ENCODE measurements around the gene PLCB1.

PLCB1 gene

DNA sequence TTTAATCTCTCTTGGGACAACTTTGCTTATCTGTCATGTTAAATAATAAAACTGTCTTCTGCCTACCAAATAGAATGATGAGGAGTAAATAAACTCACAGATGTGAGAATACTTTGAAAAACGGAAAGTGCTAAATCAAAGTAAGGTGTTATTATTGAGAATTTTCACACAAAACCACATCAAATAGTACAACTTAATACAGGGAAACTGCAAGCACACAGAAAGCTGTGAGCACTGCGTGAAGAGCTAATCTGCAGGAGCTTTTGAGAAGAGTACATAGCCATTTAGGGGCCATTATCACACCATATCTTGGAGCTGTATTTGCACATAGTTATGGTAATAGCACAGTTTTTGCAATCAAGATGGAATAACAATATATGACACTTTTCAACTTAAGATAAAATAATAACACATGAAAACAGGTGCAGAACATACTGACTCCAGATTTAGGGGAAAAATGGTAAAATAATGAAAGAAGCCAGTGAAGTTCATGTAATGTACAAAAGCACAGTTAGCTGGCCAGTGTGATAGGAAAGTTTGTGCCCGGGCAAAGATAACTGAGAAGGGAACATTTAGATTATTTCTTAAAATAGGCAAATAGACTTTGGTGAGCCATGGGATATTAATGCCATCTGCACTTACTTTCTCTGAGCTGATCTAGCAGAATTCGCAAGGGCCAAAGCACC is 538.3 kb downstream of the PLCB1 start:
- Histone ChIP-seq H2AFZ (ENCODE audit: low read length) (no peak overlapping the region), H3K36me3 (ENCODE audit: insufficient read depth, low read length) (peaks cover 8% of the 10 kb centered on the region; the same call in 1 of the 2 replicates), H3K27me3 (ENCODE audit: insufficient read depth, low read length, poor library complexity, severe bottlenecking) (no peaks in the 10 kb centered on the region), H4K20me1 (ENCODE audit: insufficient read depth, low read length, poor library complexity, severe bottlenecking) (no peaks in the 10 kb centered on the region), H3K79me2 (ENCODE audit: insufficient read depth, low read length) (no peaks in the 10 kb centered on the region), H3K4me3 (ENCODE audit: low read length, poor library complexity, severe bottlenecking) (no peak overlapping the region), H3F3A (ENCODE audit: low read depth) (no peaks in the 10 kb centered on the region), H3K4me1 (ENCODE audit: insufficient read depth, low read length, poor library complexity, severe bottlenecking) (no peaks in the 10 kb centered on the region), H3K9me3 (ENCODE audit: insufficient read depth, low read depth, low read length) (no peaks in the 10 kb centered on the region), H3K9ac (ENCODE audit: low read depth, low read length, poor library complexity, severe bottlenecking) (no peak overlapping the region), H3K4me2 (ENCODE audit: low read depth, low read length, poor library complexity, severe bottlenecking) (no peak overlapping the region), H3K9me2 (replicated peaks; ENCODE audit: low read depth, low read length) (no peaks in the 10 kb centered on the region)
- no peak for TF ChIP-seq EZH2phosphoT487 (IDR thresholded peaks at IDR 0.05; ENCODE audit: borderline replicate concordance)

- TF ChIP-seq CTCF (conservative IDR thresholded peaks at IDR 0.05; ENCODE audit: low read length): no peak
- no peak for TF ChIP-seq EZH2phosphoT487 (IDR thresholded peaks at IDR 0.05; ENCODE audit: borderline replicate concordance)
- Histone ChIP-seq H2AFZ (ENCODE audit: low read length) (no peak overlapping the region), H3K9ac (ENCODE audit: low read depth, low read length, poor library complexity, severe bottlenecking) (no peak overlapping the region), H3K9me3 (ENCODE audit: insufficient read depth, low read depth, low read length) (no peaks in the 10 kb centered on the region), H3K9me2 (replicated peaks; ENCODE audit: low read depth, low read length) (no peaks in the 10 kb centered on the region), H4K20me1 (ENCODE audit: insufficient read depth, low read length, poor library complexity, severe bottlenecking) (no peaks in the 10 kb centered on the region), H3K4me2 (ENCODE audit: low read depth, low read length, poor library complexity, severe bottlenecking) (no peak overlapping the region), H3F3A (ENCODE audit: low read depth) (no peaks in the 10 kb centered on the region), H3K36me3 (ENCODE audit: insufficient read depth, low read length) (peaks cover 8% of the 10 kb centered on the region; the same call in 1 of the 2 replicates), H3K4me3 (ENCODE audit: low read length, poor library complexity, severe bottlenecking) (no peak overlapping the region), H3K27me3 (ENCODE audit: insufficient read depth, low read length, poor library complexity, severe bottlenecking) (no peaks in the 10 kb centered on the region), H3K4me1 (ENCODE audit: insufficient read depth, low read length, poor library complexity, severe bottlenecking) (no peaks in the 10 kb centered on the region), H3K79me2 (ENCODE audit: insufficient read depth, low read length) (no peaks in the 10 kb centered on the region)
Observed at GRCh38 chr20:8670893-8671215, 538.8 kb downstream of the PLCB1 start.

GRCh38 chr20:8671370-8671961 is 539.4 kb downstream of the PLCB1 start:
- Histone ChIP-seq H3K4me2 (ENCODE audit: low read depth, low read length, poor library complexity, severe bottlenecking) (no peak overlapping the region), H2AFZ (ENCODE audit: low read length) (no peak overlapping the region), H3K4me3 (ENCODE audit: low read length, poor library complexity, severe bottlenecking) (no peak overlapping the region), H3K9me3 (ENCODE audit: insufficient read depth, low read depth, low read length) (no peaks in the 10 kb centered on the region), H3K27me3 (ENCODE audit: insufficient read depth, low read length, poor library complexity, severe bottlenecking) (no peaks in the 10 kb centered on the region), H3K36me3 (ENCODE audit: insufficient read depth, low read length) (peaks cover 5% of the 10 kb centered on the region; the same call in 1 of the 2 replicates), H3F3A (ENCODE audit: low read depth) (no peaks in the 10 kb centered on the region), H3K9ac (ENCODE audit: low read depth, low read length, poor library complexity, severe bottlenecking) (no peak overlapping the region), H3K79me2 (ENCODE audit: insufficient read depth, low read length) (no peaks in the 10 kb centered on the region), H3K9me2 (replicated peaks; ENCODE audit: low read depth, low read length) (no peaks in the 10 kb centered on the region), H3K4me1 (ENCODE audit: insufficient read depth, low read length, poor library complexity, severe bottlenecking) (no peaks in the 10 kb centered on the region), H4K20me1 (ENCODE audit: insufficient read depth, low read length, poor library complexity, severe bottlenecking) (no peaks in the 10 kb centered on the region)
- TF ChIP-seq CTCF (conservative IDR thresholded peaks at IDR 0.05; ENCODE audit: low read length) (no peak), EZH2phosphoT487 (IDR thresholded peaks at IDR 0.05; ENCODE audit: borderline replicate concordance) (no peak)
